Measurements from ENCODE around the gene DNAJC4. TPM values are rescaled to one million over a fixed set of nuclear protein-coding genes. Genes with fewer than 3 reads are reported as not detected.

The DNAJC4 gene
- total and polyA plus RNA-seq, 2 donors (not counting 1 experiment from before 2014, with no cell fraction given), result 12.6 TPM

GRCh38 chr11:64204080-64204440 lies 26.3 kb upstream of the DNAJC4 start:
- Histone ChIP-seq H3K36me3 (ENCODE audit: control insufficient read depth, insufficient read depth, low read length) (peaks cover 31% of the 10 kb centered on the region), H3K9ac (ENCODE audit: insufficient read depth, low read length) (no peak overlapping the region), H4K20me1 (ENCODE audit: control insufficient read depth, extremely low read depth, insufficient read depth, low read length) (no peaks in the 10 kb centered on the region), H3K27me3 (ENCODE audit: control insufficient read depth, insufficient read depth, low read length) (no peaks in the 10 kb centered on the region), H3K4me2 (ENCODE audit: extremely low read depth, insufficient read depth, low read length) (no peak overlapping the region), H3K9me3 (ENCODE audit: control insufficient read depth, insufficient read depth, low read depth, low read length) (no peaks in the 10 kb centered on the region), H3K79me2 (ENCODE audit: control insufficient read depth, insufficient read depth, low read length) (no peaks in the 10 kb centered on the region), H3K4me3 (replicated peaks in 1 of 4; ENCODE audit: control extremely low read depth in 1 of 4, insufficient read depth in 1 of 4, low read depth in 3 of 4, low read length in 4 of 4) (no peak overlapping the region), H3K4me1 (ENCODE audit: control insufficient read depth, extremely low read depth, insufficient read depth, low read length) (peaks cover 18% of the 10 kb centered on the region), H3K27ac (ENCODE audit: insufficient read depth, low read length) (no peak overlapping the region), H2AFZ (ENCODE audit: low read length) (no peak overlapping the region)
- no peak for DNase-seq (ENCODE audit: low read depth in 2 of 2)
- TF ChIP-seq CTCF (conservative IDR thresholded peaks at IDR 0.05 in 1 of 2, IDR thresholded peaks at IDR 0.05 in 1 of 2; ENCODE audit: low read depth in 1 of 2, low read length in 2 of 2) (no peak), EZH2 (IDR thresholded peaks at IDR 0.05; ENCODE audit: low read length, missing control alignments) (no peak)

GRCh38 chr11:64204464-64204989 lies 25.8 kb upstream of the DNAJC4 start:
- DNase-seq (ENCODE audit: low read depth in 2 of 2), result peak; percentile 93 to 97

More at GRCh38 chr11:64204464-64204989, 25.8 kb upstream of the DNAJC4 start:
- Histone ChIP-seq H3K9me3 (ENCODE audit: control insufficient read depth, insufficient read depth, low read depth, low read length) (no peaks in the 10 kb centered on the region), H3K36me3 (ENCODE audit: control insufficient read depth, insufficient read depth, low read length) (peaks cover 31% of the 10 kb centered on the region), H3K9ac (ENCODE audit: insufficient read depth, low read length) (no peak overlapping the region), H3K4me2 (ENCODE audit: extremely low read depth, insufficient read depth, low read length) (no peak overlapping the region), H3K79me2 (ENCODE audit: control insufficient read depth, insufficient read depth, low read length) (no peaks in the 10 kb centered on the region), H3K4me3 (replicated peaks in 1 of 4; ENCODE audit: control extremely low read depth in 1 of 4, insufficient read depth in 1 of 4, low read depth in 3 of 4, low read length in 4 of 4) (no peak overlapping the region), H4K20me1 (ENCODE audit: control insufficient read depth, extremely low read depth, insufficient read depth, low read length) (no peaks in the 10 kb centered on the region), H3K4me1 (ENCODE audit: control insufficient read depth, extremely low read depth, insufficient read depth, low read length) (peaks cover 18% of the 10 kb centered on the region), H2AFZ (ENCODE audit: low read length) (no peak overlapping the region), H3K27ac (ENCODE audit: insufficient read depth, low read length) (no peak overlapping the region), H3K27me3 (ENCODE audit: control insufficient read depth, insufficient read depth, low read length) (no peaks in the 10 kb centered on the region)
- TF ChIP-seq CTCF (conservative IDR thresholded peaks at IDR 0.05 in 1 of 2, IDR thresholded peaks at IDR 0.05 in 1 of 2; ENCODE audit: low read depth in 1 of 2, low read length in 2 of 2) (peak; percentile 61 to 68), EZH2 (IDR thresholded peaks at IDR 0.05; ENCODE audit: low read length, missing control alignments) (no peak)

Data from fibroblast of lung (primary cell).